GM23248 (cell line): ENCODE results near the gene GDPD5.

ENCODE experiments used
- EZH2 ChIP-seq: fragments of 200-600 bp; sonication (generic); IDR thresholded peaks from 2 replicates; pipeline ENCODE4 v1.6.1; 2018; ENCODE audit warnings: antibody characterized with exemption, mild to moderate bottlenecking; ENCODE audit not compliant: insufficient read depth, poor library complexity, severe bottlenecking
- EZH2phosphoT487 ChIP-seq: fragments of 200-600 bp; sonication (generic); IDR thresholded peaks from 2 replicates; pipeline ENCODE4 v1.6.1; 2018; ENCODE audit warnings: antibody characterized with exemption, moderate library complexity, mild to moderate bottlenecking, low read depth; ENCODE audit not compliant: insufficient read depth

DNA sequence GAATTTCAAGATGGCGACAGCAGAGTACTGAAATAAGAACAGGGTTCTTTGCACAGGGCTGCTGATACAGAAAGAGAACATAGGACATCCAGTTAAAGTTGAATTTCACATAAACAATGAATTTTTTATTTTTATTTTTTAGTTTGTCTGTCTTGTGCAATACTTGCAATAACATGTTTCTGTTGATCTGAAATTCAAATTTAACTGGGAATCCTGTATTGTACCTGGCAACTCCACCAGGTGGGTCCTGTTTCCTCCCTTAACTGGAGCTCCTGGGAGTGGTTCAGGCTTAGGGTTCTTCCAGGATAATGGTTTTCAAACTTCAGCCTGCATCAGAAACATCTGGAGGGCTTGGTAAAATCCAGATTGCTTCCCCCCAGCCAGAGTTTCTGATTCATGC lies 21.4 kb upstream of the GDPD5 start:
- no peak for TF ChIP-seq EZH2
- TF ChIP-seq EZH2phosphoT487 = no peak
